Uterus (tissue), 4 donors: ENCODE measurements around the gene SPON1. TPM values are rescaled to one million over a fixed set of nuclear protein-coding genes. Genes with fewer than 3 reads are reported as not detected.

Source experiments
- DNase-seq, 2 donors: peaks; one replicate each; pipeline ENCODE4 v3.0.0-alpha.2; 2019 to 2020
- H3K27ac ChIP-seq, 2 donors: fragments of 200-600 bp; sonication (generic); 1 replicate in 1 of 2; 2 replicates in 1 of 2; pipeline ENCODE4 v1.5.1; 2016 to 2018
- H3K27me3 ChIP-seq, 2 donors: fragments of 200-600 bp; sonication (generic); one replicate each; pipeline ENCODE4 v1.5.1; 2018 to 2019; ENCODE audit warnings: control low read depth in 1 of 2
- H3K36me3 ChIP-seq, 2 donors: fragments of 200-600 bp; sonication (generic); one replicate each; pipeline ENCODE4 v1.5.1; 2019; ENCODE audit warnings: control low read depth in 1 of 2
- H3K4me1 ChIP-seq, 2 donors: fragments of 200-600 bp; sonication (generic); one replicate each; pipeline ENCODE4 v1.5.1; 2018 to 2019; ENCODE audit warnings: control low read depth in 1 of 2
- H3K4me3 ChIP-seq, 2 donors: fragments of 200-600 bp; sonication (generic); 1 replicate in 1 of 2; 2 replicates in 1 of 2; pipeline ENCODE4 v1.5.1; 2018 to 2019; ENCODE audit warnings: mild to moderate bottlenecking in 1 of 2
- H3K9me3 ChIP-seq, 2 donors: fragments of 200-600 bp; sonication (generic); one replicate each; pipeline ENCODE4 v1.5.1; 2019; ENCODE audit warnings: control low read depth in 1 of 2
- CTCF ChIP-seq, 4 experiments: fragments of 200-600 bp in 2 of 4; fragments of 450-650 bp in 2 of 4; sonication (generic) in 2 of 4; IDR thresholded peaks; one replicate each; pipeline ENCODE4 v1.5.1; 2016 to 2019; ENCODE audit warnings: antibody characterized with exemption in 4 of 4, mild to moderate bottlenecking in 2 of 4, moderate library complexity in 1 of 4
- POLR2A ChIP-seq, 2 donors: fragments of 450-650 bp; IDR thresholded peaks; one replicate each; pipeline ENCODE4 v1.6.1; 2016; ENCODE audit warnings: antibody characterized with exemption in 2 of 2, mild to moderate bottlenecking in 1 of 2, moderate library complexity in 1 of 2
- intact Hi-C: fragments of 100-400 bp; cut with DNase I; formaldehyde crosslinking; loops from one replicate; pipeline ENCODE4 v1.15.1; 2023; ENCODE audit warnings: low total_unique reads
- total RNA-seq, 4 donors: library from RNA; depleted of rRNA in 3 of 4; stranded (reverse); fragments of >200 nt in 3 of 4; gene quantifications; one replicate each; pipeline versions ENCODE4 v1.1.0 to v1.2.4, GENCODE V29; 2014 to 2023
- donor health status: DM: yes; HTN: yes; CAD: no.

The SPON1 gene
- total RNA-seq, 4 donors from 2014 or later, result 18.8 to 139 (median 28.8) TPM

GRCh38 chr11:14070896-14071295 lies 108.4 kb downstream of the SPON1 start:
- Histone ChIP-seq H3K27me3 (no peaks in the 10 kb centered on the region), H3K36me3 (no peaks in the 10 kb centered on the region), H3K27ac (no peak overlapping the region), H3K4me3 (no peak overlapping the region), H3K9me3 (no peaks in the 10 kb centered on the region), H3K4me1 (no peaks in the 10 kb centered on the region)
- no peak for TF ChIP-seq POLR2A (IDR thresholded peaks at IDR 0.05)
- no peak for TF ChIP-seq CTCF (IDR thresholded peaks at IDR 0.05)
- intact Hi-C loops, result no loop called here
- no peak for DNase-seq

GRCh38 chr11:14073849-14074476 lies 111.4 kb downstream of the SPON1 start:
- H3K4me1 ChIP-seq, result no peaks in the 10 kb centered on the region
- H3K9me3 ChIP-seq, result no peaks in the 10 kb centered on the region
- no peaks in the 10 kb centered on the region for H3K36me3 ChIP-seq
- TF ChIP-seq POLR2A (IDR thresholded peaks at IDR 0.05), result no peak
- TF ChIP-seq CTCF (IDR thresholded peaks at IDR 0.05), result no peak
- H3K27me3 ChIP-seq, result no peaks in the 10 kb centered on the region
- no peak overlapping the region for H3K4me3 ChIP-seq
- intact Hi-C loops, result no loop called here
- DNase-seq, result peak; percentile 65 to 75
- peak overlapping the region; percentile 22 to 36 for H3K27ac ChIP-seq

- H3K4me3 ChIP-seq, result no peak overlapping the region
- no peaks in the 10 kb centered on the region for H3K36me3 ChIP-seq
- H3K9me3 ChIP-seq, result no peaks in the 10 kb centered on the region
- no peaks in the 10 kb centered on the region for H3K4me1 ChIP-seq
- intact Hi-C loops, result no loop called here
- peak overlapping the region in 1 of 2 donors; percentile 22 for H3K27ac ChIP-seq
- H3K27me3 ChIP-seq, result no peaks in the 10 kb centered on the region
- DNase-seq, result no peak
- no peak for TF ChIP-seq CTCF (IDR thresholded peaks at IDR 0.05)
- TF ChIP-seq POLR2A (IDR thresholded peaks at IDR 0.05), result no peak
Observed at GRCh38 chr11:14075118-14076078, 112.9 kb downstream of the SPON1 start.

- intact Hi-C loops, result no loop called here
Observed at GRCh38 chr11:14079011-14079410, 116.5 kb downstream of the SPON1 start.

More at GRCh38 chr11:14079011-14079410, 116.5 kb downstream of the SPON1 start:
- Histone ChIP-seq H3K27me3 (no peaks in the 10 kb centered on the region), H3K27ac (no peak overlapping the region), H3K4me1 (no peaks in the 10 kb centered on the region), H3K36me3 (no peaks in the 10 kb centered on the region), H3K4me3 (no peak overlapping the region), H3K9me3 (no peaks in the 10 kb centered on the region)
- DNase-seq, result no peak
- TF ChIP-seq CTCF (IDR thresholded peaks at IDR 0.05), result no peak
- no peak for TF ChIP-seq POLR2A (IDR thresholded peaks at IDR 0.05)
